GM19238 (cell line): ENCODE results near the gene LEPR.

Experiments
- DNase-seq: peaks from one replicate; pipeline ENCODE4 v3.0.0; 2011; ENCODE audit warnings: low spot score; ENCODE audit not compliant: insufficient read length

Gene LEPR

GRCh38 chr1:65409314-65409713, 11.2 kb upstream of the LEPR start:
- DNase-seq: no peak

- DNase-seq: no peak
Observed at GRCh38 chr1:65409816-65410326, 10.6 kb upstream of the LEPR start.

DNA sequence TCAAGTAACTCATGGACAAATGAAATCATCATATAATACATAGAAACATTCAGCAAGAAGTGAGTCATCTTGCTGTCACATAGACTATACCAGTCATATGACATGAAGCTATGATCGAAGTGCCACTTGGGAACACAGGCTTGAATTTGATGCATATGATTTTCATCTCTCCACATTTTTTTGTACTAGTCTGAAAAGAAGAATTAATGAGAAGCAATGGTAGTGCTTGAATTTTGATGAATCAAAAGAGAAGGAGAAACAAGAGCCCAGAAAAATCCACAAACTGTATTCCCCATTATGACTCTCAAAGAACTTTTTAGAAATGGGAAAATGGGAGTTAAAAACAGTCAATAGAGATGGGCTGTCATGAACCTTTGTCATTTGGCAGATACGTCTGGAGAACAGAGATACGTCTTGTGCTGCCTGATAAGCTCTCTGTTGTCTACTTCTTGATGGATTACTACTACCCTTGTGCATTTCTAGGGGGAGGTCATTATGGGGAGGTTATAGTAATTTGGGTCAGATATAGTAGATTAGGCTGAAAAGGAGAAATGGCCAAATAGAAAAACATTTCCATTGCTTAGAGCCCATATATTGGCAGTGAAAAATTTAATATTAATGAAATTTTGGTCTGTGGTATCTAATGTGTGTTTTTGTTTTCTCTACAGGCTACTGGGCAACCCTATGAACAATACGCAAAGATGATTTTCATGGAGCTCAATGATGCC, 8.0 kb upstream of the LEPR start:
- no peak for DNase-seq

GRCh38 chr1:65412984-65413375, 7.5 kb upstream of the LEPR start:
- no peak for DNase-seq

- DNase-seq: no peak
Observed at GRCh38 chr1:65414538-65414937, 5.9 kb upstream of the LEPR start.

DNA sequence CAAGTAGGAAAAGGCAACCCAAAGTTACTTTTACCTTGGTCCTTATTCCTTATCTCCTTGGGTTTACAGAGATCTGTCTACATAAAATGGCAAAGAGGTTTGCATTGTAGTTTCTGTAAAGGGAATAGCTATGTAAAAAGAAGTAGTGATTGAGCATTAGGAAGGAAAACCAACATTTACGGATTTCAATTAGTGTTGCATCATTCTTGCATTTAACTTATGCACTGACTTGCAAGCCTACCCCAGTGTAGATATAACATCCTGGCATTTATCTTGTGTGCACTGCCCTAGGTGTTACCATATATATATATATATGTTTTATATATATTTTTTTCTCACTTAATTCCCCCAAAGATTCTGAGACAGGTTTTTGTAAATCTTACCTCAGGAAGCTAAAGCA, 3.7 kb upstream of the LEPR start:
- DNase-seq: no peak

DNA sequence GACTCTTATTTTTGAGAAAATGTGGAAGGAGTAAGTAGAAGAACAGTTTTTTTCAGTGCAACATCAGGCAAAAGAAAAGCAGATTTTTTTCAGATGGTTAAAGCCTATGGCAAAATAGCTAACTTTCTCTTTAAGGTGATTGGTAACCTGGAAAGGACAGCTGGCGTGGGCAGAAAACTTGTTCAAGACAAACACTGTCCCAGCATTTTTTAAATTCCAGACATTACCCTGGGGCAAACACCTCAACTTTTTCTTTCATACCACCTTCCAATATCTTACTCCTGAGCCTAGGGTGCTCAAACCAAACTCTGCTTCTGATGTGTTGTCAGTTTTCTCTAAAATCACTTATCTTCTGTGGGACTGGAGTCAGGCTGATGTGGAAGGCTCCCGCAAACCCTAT, 2.7 kb upstream of the LEPR start:
- no peak for DNase-seq

DNA sequence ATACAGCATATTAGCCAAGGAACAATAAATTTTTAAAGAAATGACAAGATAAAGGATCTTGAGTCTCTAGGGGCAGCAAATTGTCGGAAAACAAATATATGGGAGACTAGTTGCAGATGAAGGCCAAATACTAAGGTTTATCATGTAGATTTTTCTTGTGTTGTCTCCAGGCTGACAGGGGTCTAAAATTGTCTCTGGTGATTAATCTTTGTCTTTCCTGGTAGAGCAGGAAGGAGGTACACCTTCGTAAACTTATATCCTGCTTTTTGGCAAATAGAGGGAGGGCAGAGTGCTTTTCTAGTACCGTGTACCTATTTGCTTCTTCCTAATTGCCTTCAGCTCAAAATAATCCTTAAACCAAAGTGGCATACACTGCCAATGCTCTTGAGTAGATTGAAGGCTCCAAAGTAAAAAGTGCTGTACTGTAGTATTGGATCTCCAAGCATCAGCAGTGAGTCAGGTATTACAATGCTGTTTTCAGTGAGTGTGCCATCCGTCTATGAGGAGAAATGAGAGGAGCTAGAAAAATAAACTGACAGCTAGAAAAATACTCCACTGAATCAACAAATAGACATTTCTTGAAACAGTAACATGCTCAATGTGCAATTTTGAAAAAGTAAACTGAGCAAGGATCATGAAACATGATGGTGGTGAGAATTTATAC, 1.8 kb upstream of the LEPR start:
- no peak for DNase-seq

DNA sequence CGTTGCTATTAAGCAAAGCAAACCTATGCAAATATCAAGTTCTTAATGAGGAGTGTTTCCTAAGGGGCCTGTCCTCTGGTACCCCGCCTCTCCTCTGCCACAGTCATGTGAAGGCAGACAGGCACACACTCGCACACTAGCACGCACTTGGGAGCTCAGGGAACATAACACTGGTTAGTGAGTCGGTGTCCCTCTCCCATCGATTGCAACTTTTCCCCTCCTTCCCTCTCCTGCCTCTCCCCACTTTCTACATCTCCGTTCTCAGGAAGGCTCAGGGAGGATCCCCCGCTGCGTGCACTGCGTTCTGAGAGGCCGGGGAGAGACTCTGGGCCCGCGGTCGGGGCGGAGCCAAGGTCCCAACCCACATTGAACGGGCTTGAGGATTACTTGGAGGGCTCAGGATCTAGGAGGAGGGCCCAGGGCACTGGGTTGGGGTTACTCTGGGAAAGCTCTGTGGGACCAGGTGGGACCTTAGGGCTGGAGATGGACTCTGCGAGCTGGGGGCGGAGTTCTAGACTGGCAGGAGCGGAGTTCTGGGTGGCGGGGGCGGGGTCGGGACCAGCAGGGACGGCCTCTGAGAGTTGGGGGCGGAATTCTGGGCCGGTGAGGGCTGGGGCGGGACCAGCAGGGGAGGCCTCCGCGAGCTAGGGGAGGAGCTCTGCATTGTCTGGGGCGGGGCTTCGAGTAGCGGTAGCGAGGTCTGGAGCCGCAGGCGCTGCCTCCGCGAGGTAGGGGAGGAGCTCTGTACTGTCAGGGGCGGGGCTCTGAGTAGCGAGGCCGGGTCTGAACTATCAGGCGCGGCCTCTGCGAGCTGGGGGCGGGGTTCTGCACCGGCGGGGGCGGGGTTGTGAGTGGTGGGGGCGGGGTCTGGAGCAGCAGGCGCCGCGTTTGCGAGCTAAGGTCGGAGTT, 533 bp upstream of the LEPR start:
- DNase-seq: peak; percentile 83

DNA sequence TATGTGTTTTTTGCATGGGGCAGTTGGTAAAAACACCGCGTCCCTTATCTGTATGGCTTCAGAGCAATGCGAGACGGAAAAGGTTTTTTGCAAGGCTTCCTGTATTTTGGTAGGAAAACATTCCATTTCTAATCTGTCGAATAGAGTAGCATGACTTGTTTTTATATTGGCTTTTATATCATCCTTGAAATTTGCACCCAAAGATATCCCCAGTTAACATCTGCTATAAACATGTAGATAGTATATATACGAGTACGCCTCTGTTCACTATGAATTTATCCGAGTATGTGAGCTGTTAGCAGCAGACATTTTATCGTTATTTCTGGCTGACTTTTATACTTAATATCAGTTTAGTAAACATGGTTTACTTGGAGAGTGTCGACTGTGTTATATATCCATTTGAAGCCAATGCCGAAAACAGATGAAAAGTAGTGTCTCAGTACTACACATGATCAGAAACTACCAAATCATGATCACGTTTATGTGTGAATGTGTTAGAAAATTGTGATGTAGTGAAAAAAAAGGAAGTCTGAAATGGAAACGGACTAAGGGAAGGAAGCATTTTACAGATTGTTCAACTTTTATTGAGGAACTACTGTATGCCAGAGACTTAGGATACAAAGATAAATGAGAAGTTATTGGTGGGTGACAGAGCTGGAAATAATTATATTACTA, 1.0 kb downstream of the LEPR start:
- DNase-seq: no peak

GRCh38 chr1:65422241-65423203, 2.1 kb downstream of the LEPR start:
- DNase-seq: no peak

- no peak for DNase-seq
Observed at GRCh38 chr1:65423884-65424572, 3.6 kb downstream of the LEPR start.

GRCh38 chr1:65424573-65424889, 4.1 kb downstream of the LEPR start:
- no peak for DNase-seq

- no peak for DNase-seq
Observed at GRCh38 chr1:65425006-65425405, 4.5 kb downstream of the LEPR start.

DNA sequence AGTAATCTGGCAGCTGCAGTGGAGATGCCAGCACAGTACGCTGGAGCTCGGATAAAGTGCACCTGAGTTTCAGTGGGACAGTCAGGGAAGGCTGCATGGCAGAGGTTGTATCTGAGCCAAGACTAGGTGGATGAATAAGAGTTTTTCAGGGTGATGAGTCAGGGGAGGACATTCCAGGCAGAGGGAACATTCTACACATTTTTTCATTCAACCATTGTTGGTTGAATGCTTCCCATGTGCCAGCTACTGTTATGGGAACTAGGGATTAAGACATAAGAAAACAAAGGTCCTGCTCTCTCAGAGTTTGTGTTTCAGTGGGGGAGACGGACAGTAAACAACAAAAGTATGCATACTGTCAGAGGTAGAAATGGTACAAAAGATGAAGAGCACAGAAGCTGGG, 5.2 kb downstream of the LEPR start:
- no peak for DNase-seq

- DNase-seq: no peak
Observed at GRCh38 chr1:65429078-65429477, 8.6 kb downstream of the LEPR start.

- DNase-seq: no peak
Observed at GRCh38 chr1:65429806-65430205, 9.3 kb downstream of the LEPR start.

GRCh38 chr1:65431111-65431705, 10.7 kb downstream of the LEPR start:
- no peak for DNase-seq

GRCh38 chr1:65432918-65433317, 12.4 kb downstream of the LEPR start:
- no peak for DNase-seq
